ENCODE results near the gene UST. TPM values are rescaled to one million over a fixed set of nuclear protein-coding genes. Genes with fewer than 3 reads are reported as not detected.

The UST gene
- polyA plus RNA-seq, 4 donors = 0.81 to 4.0 (median 1.4) TPM; not detected in 1

GRCh38 chr6:148704400-148705246, 42.2 kb upstream of the UST start:
- Histone ChIP-seq H3K4me1 (ENCODE audit: control insufficient read depth in 3 of 3, insufficient read depth in 2 of 3, low read depth in 1 of 3, low read length in 2 of 3) (peaks cover 0 to 3% (median 0%) of the 10 kb centered on the region in 3 donors), H3K27ac (ENCODE audit: low read depth in 1 of 3, low read length in 2 of 3) (no peak overlapping the region), H3K27me3 (ENCODE audit: control insufficient read depth in 3 of 3, insufficient read depth in 3 of 3, low read length in 3 of 3) (no peaks in the 10 kb centered on the region), H3K36me3 (ENCODE audit: control insufficient read depth in 3 of 3, insufficient read depth in 2 of 3, low read depth in 1 of 3, low read length in 3 of 3) (no peaks in the 10 kb centered on the region), H3K9me3 (ENCODE audit: control insufficient read depth in 2 of 2, insufficient read depth in 1 of 2, low read depth in 1 of 2, low read length in 1 of 2) (no peaks in the 10 kb centered on the region), H3K4me3 (ENCODE audit: low read depth in 1 of 3, low read length in 3 of 3) (no peak overlapping the region)
- no peak for FAIRE-seq
- WGBS, 3 donors = 80 to 82% (median 80%) methylated on average over 7 of the region's 7 CpGs
- no peak for DNase-seq

- Histone ChIP-seq H3K36me3 (ENCODE audit: control insufficient read depth in 3 of 3, insufficient read depth in 2 of 3, low read depth in 1 of 3, low read length in 3 of 3) (no peaks in the 10 kb centered on the region), H3K27ac (ENCODE audit: low read depth in 1 of 3, low read length in 2 of 3) (no peak overlapping the region), H3K4me1 (ENCODE audit: control insufficient read depth in 3 of 3, insufficient read depth in 2 of 3, low read depth in 1 of 3, low read length in 2 of 3) (no peaks in the 10 kb centered on the region), H3K4me3 (ENCODE audit: low read depth in 1 of 3, low read length in 3 of 3) (no peak overlapping the region), H3K9me3 (ENCODE audit: control insufficient read depth in 2 of 2, insufficient read depth in 1 of 2, low read depth in 1 of 2, low read length in 1 of 2) (no peaks in the 10 kb centered on the region), H3K27me3 (ENCODE audit: control insufficient read depth in 3 of 3, insufficient read depth in 3 of 3, low read length in 3 of 3) (no peaks in the 10 kb centered on the region)
- DNase-seq (no peak), FAIRE-seq (no peak)
- 85 to 94% (median 89%) methylated on average over 1 of the region's 1 CpG for WGBS, 3 donors
These were observed 38.1 kb upstream of the UST start for GRCh38 chr6:148708707-148709106.

GRCh38 chr6:148709577-148709976, 37.3 kb upstream of the UST start:
- H3K9me3 ChIP-seq (ENCODE audit: control insufficient read depth in 2 of 2, insufficient read depth in 1 of 2, low read depth in 1 of 2, low read length in 1 of 2) = no peaks in the 10 kb centered on the region
- FAIRE-seq (no peak), DNase-seq (no peak)
- 52 to 77% (median 70%) methylated on average over 1 of the region's 1 CpG for WGBS, 3 donors
- H3K27ac ChIP-seq (ENCODE audit: low read depth in 1 of 3, low read length in 2 of 3) = no peak overlapping the region
- H3K27me3 ChIP-seq (ENCODE audit: control insufficient read depth in 3 of 3, insufficient read depth in 3 of 3, low read length in 3 of 3) = no peaks in the 10 kb centered on the region
- H3K4me3 ChIP-seq (ENCODE audit: low read depth in 1 of 3, low read length in 3 of 3) = no peak overlapping the region
- no peaks in the 10 kb centered on the region for H3K4me1 ChIP-seq (ENCODE audit: control insufficient read depth in 3 of 3, insufficient read depth in 2 of 3, low read depth in 1 of 3, low read length in 2 of 3)
- no peaks in the 10 kb centered on the region for H3K36me3 ChIP-seq (ENCODE audit: control insufficient read depth in 3 of 3, insufficient read depth in 2 of 3, low read depth in 1 of 3, low read length in 3 of 3)

- DNase-seq (no peak), FAIRE-seq (no peak)
- Histone ChIP-seq H3K27ac (ENCODE audit: low read depth in 1 of 3, low read length in 2 of 3) (no peak overlapping the region), H3K9me3 (ENCODE audit: control insufficient read depth in 2 of 2, insufficient read depth in 1 of 2, low read depth in 1 of 2, low read length in 1 of 2) (no peaks in the 10 kb centered on the region), H3K4me1 (ENCODE audit: control insufficient read depth in 3 of 3, insufficient read depth in 2 of 3, low read depth in 1 of 3, low read length in 2 of 3) (no peaks in the 10 kb centered on the region), H3K4me3 (ENCODE audit: low read depth in 1 of 3, low read length in 3 of 3) (no peak overlapping the region), H3K36me3 (ENCODE audit: control insufficient read depth in 3 of 3, insufficient read depth in 2 of 3, low read depth in 1 of 3, low read length in 3 of 3) (no peaks in the 10 kb centered on the region), H3K27me3 (ENCODE audit: control insufficient read depth in 3 of 3, insufficient read depth in 3 of 3, low read length in 3 of 3) (no peaks in the 10 kb centered on the region)
- 68 to 83% (median 74%) methylated on average over 5 of the region's 5 CpGs for WGBS, 3 donors
These were observed 34.8 kb upstream of the UST start for GRCh38 chr6:148711833-148712654.

GRCh38 chr6:148713033-148713738, 33.6 kb upstream of the UST start:
- no peak overlapping the region for H3K27ac ChIP-seq (ENCODE audit: low read depth in 1 of 3, low read length in 2 of 3)
- no peak for FAIRE-seq
- no peaks in the 10 kb centered on the region for H3K4me1 ChIP-seq (ENCODE audit: control insufficient read depth in 3 of 3, insufficient read depth in 2 of 3, low read depth in 1 of 3, low read length in 2 of 3)
- DNase-seq = no peak
- no peak overlapping the region for H3K4me3 ChIP-seq (ENCODE audit: low read depth in 1 of 3, low read length in 3 of 3)
- WGBS, 3 donors = 94 to 98% (median 97%) methylated on average over 1 of the region's 1 CpG
- no peaks in the 10 kb centered on the region for H3K36me3 ChIP-seq (ENCODE audit: control insufficient read depth in 3 of 3, insufficient read depth in 2 of 3, low read depth in 1 of 3, low read length in 3 of 3)
- no peaks in the 10 kb centered on the region for H3K9me3 ChIP-seq (ENCODE audit: control insufficient read depth in 2 of 2, insufficient read depth in 1 of 2, low read depth in 1 of 2, low read length in 1 of 2)
- H3K27me3 ChIP-seq (ENCODE audit: control insufficient read depth in 3 of 3, insufficient read depth in 3 of 3, low read length in 3 of 3) = no peaks in the 10 kb centered on the region

GRCh38 chr6:148713921-148714320, 32.9 kb upstream of the UST start:
- WGBS, 3 donors = 37 to 38% (median 38%) methylated on average over 1 of the region's 1 CpG
- Histone ChIP-seq H3K4me1 (ENCODE audit: control insufficient read depth in 3 of 3, insufficient read depth in 2 of 3, low read depth in 1 of 3, low read length in 2 of 3) (no peaks in the 10 kb centered on the region), H3K36me3 (ENCODE audit: control insufficient read depth in 3 of 3, insufficient read depth in 2 of 3, low read depth in 1 of 3, low read length in 3 of 3) (no peaks in the 10 kb centered on the region), H3K4me3 (ENCODE audit: low read depth in 1 of 3, low read length in 3 of 3) (no peak overlapping the region), H3K27ac (ENCODE audit: low read depth in 1 of 3, low read length in 2 of 3) (no peak overlapping the region), H3K9me3 (ENCODE audit: control insufficient read depth in 2 of 2, insufficient read depth in 1 of 2, low read depth in 1 of 2, low read length in 1 of 2) (no peaks in the 10 kb centered on the region), H3K27me3 (ENCODE audit: control insufficient read depth in 3 of 3, insufficient read depth in 3 of 3, low read length in 3 of 3) (no peaks in the 10 kb centered on the region)
- FAIRE-seq = no peak
- DNase-seq = no peak

GRCh38 chr6:148716811-148717210, 30.0 kb upstream of the UST start:
- no peak overlapping the region for H3K27ac ChIP-seq (ENCODE audit: low read depth in 1 of 3, low read length in 2 of 3)
- no peaks in the 10 kb centered on the region for H3K4me1 ChIP-seq (ENCODE audit: control insufficient read depth in 3 of 3, insufficient read depth in 2 of 3, low read depth in 1 of 3, low read length in 2 of 3)
- WGBS, 3 donors = 0 to 53% (median 39%) methylated on average over 1 of the region's 1 CpG
- no peaks in the 10 kb centered on the region for H3K36me3 ChIP-seq (ENCODE audit: control insufficient read depth in 3 of 3, insufficient read depth in 2 of 3, low read depth in 1 of 3, low read length in 3 of 3)
- H3K27me3 ChIP-seq (ENCODE audit: control insufficient read depth in 3 of 3, insufficient read depth in 3 of 3, low read length in 3 of 3) = no peaks in the 10 kb centered on the region
- H3K9me3 ChIP-seq (ENCODE audit: control insufficient read depth in 2 of 2, insufficient read depth in 1 of 2, low read depth in 1 of 2, low read length in 1 of 2) = no peaks in the 10 kb centered on the region
- H3K4me3 ChIP-seq (ENCODE audit: low read depth in 1 of 3, low read length in 3 of 3) = no peak overlapping the region
- no peak for DNase-seq
- FAIRE-seq = no peak

GRCh38 chr6:148720406-148720805, 26.4 kb upstream of the UST start:
- FAIRE-seq (no peak), DNase-seq (no peak)
- Histone ChIP-seq H3K4me3 (ENCODE audit: low read depth in 1 of 3, low read length in 3 of 3) (no peak overlapping the region), H3K27ac (ENCODE audit: low read depth in 1 of 3, low read length in 2 of 3) (no peak overlapping the region), H3K36me3 (ENCODE audit: control insufficient read depth in 3 of 3, insufficient read depth in 2 of 3, low read depth in 1 of 3, low read length in 3 of 3) (no peaks in the 10 kb centered on the region), H3K9me3 (ENCODE audit: control insufficient read depth in 2 of 2, insufficient read depth in 1 of 2, low read depth in 1 of 2, low read length in 1 of 2) (no peaks in the 10 kb centered on the region), H3K4me1 (ENCODE audit: control insufficient read depth in 3 of 3, insufficient read depth in 2 of 3, low read depth in 1 of 3, low read length in 2 of 3) (no peaks in the 10 kb centered on the region), H3K27me3 (ENCODE audit: control insufficient read depth in 3 of 3, insufficient read depth in 3 of 3, low read length in 3 of 3) (no peaks in the 10 kb centered on the region)
- WGBS, 3 donors = 81 to 89% (median 86%) methylated on average over 3 of the region's 3 CpGs
